ENCODE measurements around the gene CCZ1B. TPM values are rescaled to one million over a fixed set of nuclear protein-coding genes. Genes with fewer than 3 reads are reported as not detected.
A peak's percentile ranks its signal among the peaks of the same experiment; 100 is the strongest.
"Not testable (repeated sequence)": the region's sequence is repeated elsewhere in the genome, so short reads cannot be mapped to it uniquely, and the experiment has no call there.

The CCZ1B gene
- total RNA-seq, 1 donor from 2014 or later, result 49.5 TPM

GRCh38 chr7:6831018-6831725, 5.1 kb upstream of the CCZ1B start:
- Mint-ChIP-seq H3K4me1 (ENCODE audit: unreplicated experiment) (no peaks in the 10 kb centered on the region), H3K4me3 (no peak overlapping the region), H3K9me3 (no peaks in the 10 kb centered on the region), H3K36me3 (no peaks in the 10 kb centered on the region), H3K27me3 (peaks cover 35% of the 10 kb centered on the region), H3K27ac (no peak overlapping the region)
- no peak for DNase-seq (ENCODE audit: extremely low spot score, unreplicated experiment)
- TF ChIP-seq, protein P1, sequence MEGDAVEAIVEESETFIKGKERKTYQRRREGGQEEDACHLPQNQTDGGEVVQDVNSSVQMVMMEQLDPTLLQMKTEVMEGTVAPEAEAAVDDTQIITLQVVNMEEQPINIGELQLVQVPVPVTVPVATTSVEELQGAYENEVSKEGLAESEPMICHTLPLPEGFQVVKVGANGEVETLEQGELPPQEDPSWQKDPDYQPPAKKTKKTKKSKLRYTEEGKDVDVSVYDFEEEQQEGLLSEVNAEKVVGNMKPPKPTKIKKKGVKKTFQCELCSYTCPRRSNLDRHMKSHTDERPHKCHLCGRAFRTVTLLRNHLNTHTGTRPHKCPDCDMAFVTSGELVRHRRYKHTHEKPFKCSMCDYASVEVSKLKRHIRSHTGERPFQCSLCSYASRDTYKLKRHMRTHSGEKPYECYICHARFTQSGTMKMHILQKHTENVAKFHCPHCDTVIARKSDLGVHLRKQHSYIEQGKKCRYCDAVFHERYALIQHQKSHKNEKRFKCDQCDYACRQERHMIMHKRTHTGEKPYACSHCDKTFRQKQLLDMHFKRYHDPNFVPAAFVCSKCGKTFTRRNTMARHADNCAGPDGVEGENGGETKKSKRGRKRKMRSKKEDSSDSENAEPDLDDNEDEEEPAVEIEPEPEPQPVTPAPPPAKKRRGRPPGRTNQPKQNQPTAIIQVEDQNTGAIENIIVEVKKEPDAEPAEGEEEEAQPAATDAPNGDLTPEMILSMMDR (conservative IDR thresholded peaks at IDR 0.05), result no peak

GRCh38 chr7:6830026-6830425, 4.0 kb upstream of the CCZ1B start:
- H3K4me1 Mint-ChIP-seq (ENCODE audit: unreplicated experiment); DNase-seq (ENCODE audit: extremely low spot score, unreplicated experiment); H3K9me3 Mint-ChIP-seq; H3K4me3 Mint-ChIP-seq; H3K36me3 Mint-ChIP-seq; H3K27ac Mint-ChIP-seq: not testable (repeated sequence)
- H3K27me3 Mint-ChIP-seq, result peaks cover 28% of the 10 kb centered on the region

DNA sequence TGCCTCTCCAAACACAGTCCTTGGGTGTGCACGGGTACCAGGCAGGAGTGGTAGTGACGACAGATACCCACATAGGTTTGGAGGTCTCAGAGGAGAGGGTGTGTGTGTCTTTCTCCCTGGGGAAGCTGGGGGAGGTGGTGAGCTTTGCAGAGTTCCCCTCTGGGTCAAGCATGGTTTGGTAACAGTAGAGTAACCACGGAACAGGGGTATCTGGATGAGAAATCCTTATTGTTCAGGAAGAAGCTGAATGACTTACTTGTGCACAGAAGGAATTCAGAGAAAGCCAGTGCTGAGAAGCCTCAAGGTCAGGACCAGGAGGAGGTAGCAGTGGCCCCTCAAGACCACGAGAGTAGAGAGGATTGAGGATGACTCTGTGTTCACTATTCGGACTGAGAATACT, 3.5 kb upstream of the CCZ1B start:
- H3K36me3 Mint-ChIP-seq; H3K4me3 Mint-ChIP-seq; H3K4me1 Mint-ChIP-seq (ENCODE audit: unreplicated experiment); H3K9me3 Mint-ChIP-seq; H3K27ac Mint-ChIP-seq; DNase-seq (ENCODE audit: extremely low spot score, unreplicated experiment): not testable (repeated sequence)
- H3K27me3 Mint-ChIP-seq, result peaks cover 28% of the 10 kb centered on the region

GRCh38 chr7:6827180-6827579, 1.1 kb upstream of the CCZ1B start:
- peak overlapping the region; percentile 46 for H3K27ac Mint-ChIP-seq

GRCh38 chr7:6825236-6826125, 594 bp downstream of the CCZ1B start:
- not testable (repeated sequence) for H3K4me1 Mint-ChIP-seq (ENCODE audit: unreplicated experiment); DNase-seq (ENCODE audit: extremely low spot score, unreplicated experiment); H3K27ac Mint-ChIP-seq; H3K36me3 Mint-ChIP-seq; H3K9me3 Mint-ChIP-seq
- H3K27me3 Mint-ChIP-seq, result peaks cover 13% of the 10 kb centered on the region
- H3K4me3 Mint-ChIP-seq, result peak overlapping the region; percentile 84

More at GRCh38 chr7:6827180-6827579, 1.1 kb upstream of the CCZ1B start:
- H3K27me3 Mint-ChIP-seq, result peaks cover 27% of the 10 kb centered on the region
- not testable (repeated sequence) for H3K9me3 Mint-ChIP-seq; H3K4me1 Mint-ChIP-seq (ENCODE audit: unreplicated experiment); DNase-seq (ENCODE audit: extremely low spot score, unreplicated experiment); H3K36me3 Mint-ChIP-seq
- peak overlapping the region; percentile 80 for H3K4me3 Mint-ChIP-seq

DNA sequence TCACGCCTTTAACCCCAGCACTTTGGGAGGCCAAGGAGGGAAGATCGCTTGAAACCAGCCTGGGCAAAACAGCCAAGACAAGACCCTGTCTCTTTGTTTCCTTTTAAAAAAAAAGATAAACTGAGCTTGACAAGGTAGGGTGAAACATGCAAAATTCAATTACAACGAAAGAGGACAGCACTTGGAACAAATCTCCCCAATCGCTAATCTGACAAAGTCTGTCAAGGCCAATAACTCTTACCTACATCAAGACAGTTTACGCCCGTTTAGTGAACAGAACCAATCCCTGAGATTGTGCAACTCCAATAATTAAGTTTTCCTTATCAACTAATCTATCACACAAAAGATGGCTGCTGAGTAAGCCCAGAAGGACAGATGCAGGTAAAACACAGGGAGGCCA, 4.5 kb downstream of the CCZ1B start:
- H3K27ac Mint-ChIP-seq, result not testable (repeated sequence)

DNA sequence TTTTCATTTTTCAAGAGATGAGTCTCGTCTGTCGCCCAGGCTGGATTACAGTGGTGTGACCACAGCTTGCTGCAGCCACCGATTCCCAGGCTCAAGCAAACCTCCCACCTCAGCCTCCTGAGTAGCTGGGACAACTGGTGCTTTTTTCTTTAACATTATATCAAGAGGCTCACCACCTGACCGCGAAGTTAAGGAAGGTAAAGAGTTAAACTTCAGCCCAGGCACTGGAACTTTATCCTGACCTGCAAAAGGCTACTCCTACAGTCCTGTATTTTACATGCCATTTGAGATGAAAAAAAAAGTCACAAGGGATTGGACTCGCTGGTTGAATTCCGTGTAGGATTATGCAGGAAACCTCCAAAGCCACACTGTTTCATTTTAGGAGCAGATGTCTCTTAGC, 10.6 kb downstream of the CCZ1B start:
- H3K9me3 Mint-ChIP-seq; DNase-seq (ENCODE audit: extremely low spot score, unreplicated experiment); H3K4me1 Mint-ChIP-seq (ENCODE audit: unreplicated experiment); H3K27me3 Mint-ChIP-seq; H3K4me3 Mint-ChIP-seq; H3K27ac Mint-ChIP-seq; H3K36me3 Mint-ChIP-seq: not testable (repeated sequence)

More for the DNA sequence above, 4.5 kb downstream of the CCZ1B start:
- DNase-seq (ENCODE audit: extremely low spot score, unreplicated experiment); H3K36me3 Mint-ChIP-seq; H3K27me3 Mint-ChIP-seq; H3K4me3 Mint-ChIP-seq; H3K9me3 Mint-ChIP-seq; H3K4me1 Mint-ChIP-seq (ENCODE audit: unreplicated experiment): not testable (repeated sequence)

DNA sequence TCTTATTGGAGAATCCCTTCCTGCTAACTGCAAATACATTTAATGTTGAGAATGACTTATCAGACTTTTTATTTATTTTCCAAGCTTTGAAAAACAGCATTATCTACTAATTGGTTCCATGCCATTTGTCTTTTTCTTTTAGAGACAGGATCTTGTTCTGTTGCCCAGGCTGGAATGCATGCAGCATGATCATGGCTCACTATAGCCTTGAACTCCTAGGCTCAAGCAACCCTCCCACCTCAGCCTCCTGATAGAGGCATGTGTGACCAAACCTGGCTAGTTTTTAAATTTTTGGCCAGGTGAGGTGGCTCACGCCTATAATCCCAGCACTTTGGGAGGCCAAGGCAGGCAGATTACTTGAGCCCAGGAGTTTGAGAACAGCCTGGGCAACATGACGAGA, 13.1 kb downstream of the CCZ1B start:
- H3K4me1 Mint-ChIP-seq (ENCODE audit: unreplicated experiment); H3K27ac Mint-ChIP-seq; H3K9me3 Mint-ChIP-seq; H3K4me3 Mint-ChIP-seq; H3K36me3 Mint-ChIP-seq; DNase-seq (ENCODE audit: extremely low spot score, unreplicated experiment); H3K27me3 Mint-ChIP-seq: not testable (repeated sequence)

DNA sequence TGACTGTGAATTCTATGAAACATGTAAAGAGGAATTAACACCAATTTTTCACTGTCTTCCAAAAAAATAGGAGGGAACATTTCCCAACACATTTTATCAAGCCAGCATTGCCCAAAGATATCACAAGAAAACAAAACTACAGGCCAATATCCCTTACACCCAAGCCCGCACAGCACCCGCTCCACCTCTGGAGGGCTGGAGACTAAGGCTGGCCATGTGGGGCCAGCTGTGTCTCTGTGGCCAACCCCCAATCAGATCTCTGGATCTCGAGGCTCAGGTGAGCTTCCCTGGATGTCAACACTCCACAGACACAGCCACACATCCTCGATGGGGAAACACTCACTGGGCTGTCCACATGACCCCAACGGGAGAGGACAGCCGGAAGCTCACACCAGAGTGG, 18.1 kb downstream of the CCZ1B start:
- H3K4me3 Mint-ChIP-seq; H3K9me3 Mint-ChIP-seq; H3K27ac Mint-ChIP-seq; H3K36me3 Mint-ChIP-seq; DNase-seq (ENCODE audit: extremely low spot score, unreplicated experiment); H3K4me1 Mint-ChIP-seq (ENCODE audit: unreplicated experiment); H3K27me3 Mint-ChIP-seq: not testable (repeated sequence)

- not testable (repeated sequence) for H3K9me3 Mint-ChIP-seq; H3K4me1 Mint-ChIP-seq (ENCODE audit: unreplicated experiment)
Measured at GRCh38 chr7:6807393-6807918, 18.6 kb downstream of the CCZ1B start.

DNA sequence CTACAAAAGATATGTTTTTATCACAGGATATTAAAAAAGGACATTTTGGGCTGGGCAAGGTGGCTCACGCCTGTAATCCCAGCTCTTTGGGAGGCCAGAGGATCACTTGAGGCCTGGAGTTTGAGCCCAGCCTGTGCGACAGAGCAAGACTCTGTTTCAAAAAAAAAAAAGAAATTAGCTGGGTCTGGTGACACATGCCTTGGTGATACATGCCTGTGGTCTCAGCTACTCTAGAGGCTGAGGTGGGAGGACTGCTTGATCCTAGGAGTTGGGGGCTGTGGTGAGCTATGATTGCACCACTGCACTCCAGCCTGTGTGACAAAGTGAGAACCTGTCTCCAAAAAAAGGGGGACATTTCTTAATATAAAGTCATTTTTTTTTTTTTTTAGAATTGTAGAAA, 25.7 kb downstream of the CCZ1B start:
- H3K9me3 Mint-ChIP-seq; H3K4me1 Mint-ChIP-seq (ENCODE audit: unreplicated experiment); H3K27ac Mint-ChIP-seq; DNase-seq (ENCODE audit: extremely low spot score, unreplicated experiment); H3K36me3 Mint-ChIP-seq; H3K4me3 Mint-ChIP-seq; H3K27me3 Mint-ChIP-seq: not testable (repeated sequence)

More at GRCh38 chr7:6807393-6807918, 18.6 kb downstream of the CCZ1B start:
- not testable (repeated sequence) for H3K27me3 Mint-ChIP-seq; H3K27ac Mint-ChIP-seq; H3K4me3 Mint-ChIP-seq; H3K36me3 Mint-ChIP-seq; DNase-seq (ENCODE audit: extremely low spot score, unreplicated experiment)

DNA sequence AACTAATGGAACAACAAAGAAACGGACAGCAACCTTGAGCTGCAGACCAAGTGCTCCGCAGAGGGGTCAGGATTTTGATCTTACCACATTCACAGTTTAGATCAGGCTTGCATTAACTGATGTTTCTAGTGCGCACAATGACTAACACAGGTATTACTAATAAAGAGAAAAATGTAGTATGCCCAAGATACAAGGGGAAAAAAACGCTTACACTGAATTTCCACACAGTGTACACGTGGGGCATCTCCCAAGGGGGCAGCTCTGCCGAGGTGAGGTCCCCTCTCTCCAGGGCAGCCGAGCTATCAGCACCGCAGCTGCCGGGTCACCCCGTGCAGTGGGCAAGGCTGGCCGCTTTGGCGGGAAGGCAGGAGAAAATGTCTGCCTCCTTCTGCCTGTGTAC, 26.2 kb downstream of the CCZ1B start:
- not testable (repeated sequence) for H3K27me3 Mint-ChIP-seq; H3K4me1 Mint-ChIP-seq (ENCODE audit: unreplicated experiment); H3K36me3 Mint-ChIP-seq; H3K27ac Mint-ChIP-seq; H3K9me3 Mint-ChIP-seq; DNase-seq (ENCODE audit: extremely low spot score, unreplicated experiment); H3K4me3 Mint-ChIP-seq

GRCh38 chr7:6798047-6798446, 28.0 kb downstream of the CCZ1B start:
- H3K27me3 Mint-ChIP-seq; H3K4me3 Mint-ChIP-seq; H3K9me3 Mint-ChIP-seq; H3K4me1 Mint-ChIP-seq (ENCODE audit: unreplicated experiment); H3K36me3 Mint-ChIP-seq; H3K27ac Mint-ChIP-seq; DNase-seq (ENCODE audit: extremely low spot score, unreplicated experiment): not testable (repeated sequence)

Data from type B pancreatic cell (in vitro differentiated cells).